HG03108 (cell line): Measurements from ENCODE around the gene ZXDB.
"Not testable (repeated sequence)": the region's sequence is repeated elsewhere in the genome, so short reads cannot be mapped to it uniquely, and the experiment has no call there.

ENCODE experiments used
- ATAC-seq: cut with Tn5 transposase; IDR thresholded peaks from one replicate; pipeline ENCODE4 v1.9.1; 2021; ENCODE audit warnings: moderate library complexity; ENCODE audit not compliant: unreplicated experiment

Gene ZXDB

DNA sequence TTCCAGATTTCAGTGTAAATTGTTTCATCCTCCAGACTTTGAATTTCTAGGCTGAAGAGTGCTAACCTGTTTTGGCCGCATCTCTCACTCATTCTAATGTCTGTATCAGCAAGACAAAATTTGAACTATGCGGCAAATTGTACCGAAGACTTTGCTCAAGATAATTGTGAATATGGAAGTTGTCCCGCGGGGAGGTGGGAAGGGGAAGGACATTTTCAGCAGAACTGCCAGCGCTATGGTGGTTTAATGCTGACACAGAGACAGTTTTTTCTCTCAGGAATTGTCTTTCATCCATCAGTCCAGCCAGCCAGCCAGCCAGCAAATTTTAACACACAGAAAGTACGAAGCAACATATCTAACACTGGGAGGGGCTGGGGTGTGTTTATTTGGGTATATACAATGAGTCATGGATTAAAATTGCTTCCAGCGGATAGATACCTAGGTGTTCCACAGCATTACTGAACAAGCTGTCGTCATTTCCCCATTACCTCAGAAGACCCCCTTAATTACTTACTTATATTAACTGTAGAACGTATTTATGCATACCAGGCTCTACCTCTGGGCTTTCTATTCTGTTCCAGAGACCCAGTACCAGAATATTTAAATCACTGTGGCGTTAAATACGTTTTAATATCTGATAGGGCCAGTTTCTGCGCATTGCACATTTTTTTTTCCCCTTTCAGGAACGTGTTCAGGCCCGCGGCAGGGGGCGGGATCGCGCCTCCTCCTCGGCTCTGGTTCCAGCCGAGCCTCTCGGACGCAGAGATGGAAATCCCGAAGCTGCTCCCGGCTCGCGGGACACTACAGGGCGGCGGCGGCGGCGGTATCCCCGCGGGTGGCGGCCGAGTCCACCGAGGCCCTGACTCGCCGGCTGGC is at the start of gene ZXDB:
TSS of gene ZXDB (plus strand) at position 728 of the 876 bp plus-strand sequence. CDS start at position 766, 38 bp downstream.
- peak; percentile 38 for ATAC-seq

DNA sequence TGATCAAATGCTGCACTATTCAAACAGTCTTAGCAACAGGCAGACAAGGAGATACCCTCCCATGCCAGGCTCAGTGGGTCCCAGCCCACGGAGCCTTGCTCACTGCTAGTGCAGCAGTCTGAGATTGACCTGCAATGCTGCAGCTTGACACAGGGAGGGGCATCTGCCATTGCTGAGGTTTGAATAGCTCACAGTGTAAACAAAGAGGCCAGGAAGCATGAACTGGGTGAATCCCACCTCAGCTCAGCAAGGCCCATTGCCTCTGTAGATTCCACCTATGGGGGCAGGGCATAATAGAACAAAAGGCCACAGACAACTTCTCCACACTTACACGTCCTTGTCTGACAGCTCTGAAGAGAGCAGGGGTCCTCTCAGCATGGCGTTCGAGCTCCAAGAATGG is 26.6 kb upstream of the ZXDB start:
- no peak for ATAC-seq

DNA sequence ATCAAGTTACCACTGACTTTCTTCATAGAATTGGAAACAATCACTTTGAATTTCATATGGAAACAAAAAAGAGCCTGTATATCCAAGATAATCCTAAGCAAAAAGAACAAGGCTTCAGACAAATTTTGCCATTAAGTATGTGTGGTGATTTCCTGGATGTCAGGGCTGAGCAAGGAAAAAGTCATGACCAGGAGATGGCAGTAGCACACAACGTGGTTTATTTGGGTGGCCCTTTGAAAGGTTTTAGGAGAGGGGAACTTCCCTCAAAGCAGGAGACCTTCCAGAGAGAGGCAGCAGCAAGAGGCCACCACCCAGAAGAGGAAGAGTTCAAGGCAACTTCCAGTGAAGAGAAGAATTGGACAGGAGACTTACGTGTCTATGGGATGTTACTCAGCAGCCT is 18.1 kb upstream of the ZXDB start:
- no peak for ATAC-seq

DNA sequence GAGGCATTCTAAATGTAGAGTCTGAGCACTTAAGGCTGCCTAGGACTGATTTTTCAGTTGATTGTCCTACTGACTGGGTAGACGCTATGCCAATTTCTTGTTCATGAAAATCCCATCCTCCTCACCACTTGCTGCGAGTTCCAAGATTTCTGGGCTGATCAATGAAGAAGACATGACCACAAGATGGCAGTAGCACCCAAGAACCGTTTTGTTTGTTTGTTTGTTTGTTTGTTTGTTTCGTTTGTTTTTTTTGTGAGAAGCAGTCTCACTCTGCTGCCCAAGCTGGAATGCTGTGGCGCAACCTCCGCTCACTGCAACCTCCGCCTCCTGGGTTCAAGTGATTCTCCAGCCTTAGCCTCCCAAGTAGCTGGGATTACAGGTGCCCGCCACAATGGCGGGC is 8.9 kb upstream of the ZXDB start:
- ATAC-seq, result not testable (repeated sequence)

DNA sequence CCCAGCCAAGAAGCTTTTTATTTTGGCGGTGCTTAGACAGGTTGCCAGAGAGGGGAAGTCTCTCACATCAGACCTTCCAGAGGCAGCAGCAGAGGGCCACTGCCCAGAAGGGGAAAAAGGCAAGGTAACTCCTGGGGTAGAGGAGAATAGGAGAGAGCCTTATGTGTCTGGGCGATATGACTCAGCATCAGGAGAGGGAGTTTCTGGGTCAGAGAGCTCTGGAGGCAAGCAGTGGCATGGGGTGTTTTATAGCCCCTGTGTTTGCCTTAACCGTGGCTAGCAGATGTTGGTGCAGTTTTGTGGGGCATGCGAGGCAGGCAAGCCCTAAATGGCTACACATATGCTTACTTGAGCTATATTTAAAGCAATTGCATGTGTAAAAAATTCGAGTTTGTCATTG is 8.3 kb upstream of the ZXDB start:
- ATAC-seq, result no peak

DNA sequence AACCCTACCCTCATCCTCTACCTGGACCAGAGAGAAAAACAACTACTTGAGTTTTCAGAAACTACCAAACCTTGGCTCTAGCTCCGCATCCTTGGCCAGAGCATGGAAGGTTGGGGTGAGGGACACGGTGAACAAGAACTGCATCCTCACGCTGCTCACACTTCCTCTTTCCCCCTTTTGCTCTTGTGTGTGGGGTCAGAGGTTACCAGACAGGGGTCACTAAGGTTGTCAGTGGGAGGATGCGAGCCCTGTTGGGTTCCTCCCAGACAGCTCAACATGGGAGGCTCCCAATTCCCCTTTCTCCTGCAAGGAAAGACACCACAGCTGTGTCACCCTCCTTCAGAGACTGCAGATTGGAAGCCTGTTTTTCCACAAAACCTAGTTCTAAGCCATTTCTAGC is 5.5 kb upstream of the ZXDB start:
- no peak for ATAC-seq

DNA sequence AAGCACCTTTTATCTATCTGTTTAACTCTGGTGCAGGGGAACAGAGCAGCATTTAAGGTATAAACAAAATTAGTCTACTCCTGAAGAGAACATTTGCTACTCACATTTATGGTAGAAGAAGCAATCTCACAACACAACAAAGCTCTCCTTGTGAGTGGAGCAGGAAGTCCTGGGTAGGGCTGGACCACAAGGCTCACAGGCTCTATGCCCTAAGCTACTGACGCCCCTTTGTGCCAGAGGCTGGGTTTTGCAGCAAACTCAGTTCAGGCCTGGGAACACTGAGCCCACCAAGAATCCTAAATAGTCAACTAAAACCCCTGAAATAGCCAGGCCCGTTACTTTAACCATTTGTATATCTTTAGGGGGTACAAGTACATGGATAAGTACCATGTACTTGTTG is 4.7 kb upstream of the ZXDB start:
- ATAC-seq, result no peak

DNA sequence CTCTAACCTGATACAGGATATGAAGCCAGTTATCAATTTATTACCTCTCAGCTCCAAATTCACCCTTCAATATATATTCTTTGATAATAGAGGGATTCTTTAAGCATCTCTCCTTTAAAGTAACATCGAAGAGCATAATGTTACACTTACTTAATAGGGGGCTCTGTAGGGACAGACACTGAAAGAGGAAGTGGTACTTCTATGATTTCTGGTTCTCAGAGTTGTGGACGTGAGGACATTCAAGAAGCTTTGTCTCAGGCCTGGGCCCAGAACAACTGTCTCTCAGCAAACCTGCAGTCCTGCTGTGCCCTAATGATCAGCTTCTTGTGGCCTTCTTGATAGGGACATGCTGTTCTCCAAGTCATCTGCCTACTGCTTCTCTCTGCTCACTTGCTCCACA is 4.2 kb upstream of the ZXDB start:
- peak; percentile 30 for ATAC-seq

DNA sequence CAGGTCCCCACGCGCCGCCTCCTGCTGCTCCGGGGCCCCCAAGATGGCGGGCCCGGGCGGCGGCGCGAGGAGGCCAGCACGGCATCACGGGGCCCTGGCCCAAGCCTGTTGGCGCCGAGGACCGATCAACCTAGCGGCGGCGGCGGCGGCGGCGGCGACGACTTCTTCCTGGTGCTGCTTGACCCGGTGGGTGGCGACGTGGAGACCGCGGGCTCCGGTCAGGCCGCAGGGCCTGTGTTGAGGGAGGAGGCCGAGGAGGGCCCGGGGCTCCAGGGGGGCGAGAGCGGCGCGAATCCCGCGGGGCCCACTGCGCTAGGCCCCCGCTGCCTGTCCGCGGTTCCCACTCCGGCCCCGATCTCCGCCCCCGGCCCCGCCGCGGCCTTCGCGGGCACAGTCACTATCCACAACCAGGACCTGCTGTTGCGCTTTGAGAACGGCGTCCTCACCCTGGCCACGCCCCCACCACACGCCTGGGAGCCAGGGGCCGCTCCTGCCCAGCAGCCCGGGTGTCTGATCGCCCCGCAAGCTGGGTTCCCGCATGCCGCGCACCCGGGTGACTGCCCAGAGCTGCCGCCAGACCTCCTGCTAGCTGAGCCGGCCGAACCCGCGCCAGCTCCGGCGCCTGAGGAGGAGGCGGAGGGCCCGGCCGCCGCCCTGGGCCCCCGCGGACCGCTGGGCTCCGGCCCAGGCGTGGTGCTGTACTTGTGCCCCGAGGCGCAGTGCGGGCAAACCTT is 516 bp downstream of the ZXDB start:
- ATAC-seq, result peak; percentile 75

DNA sequence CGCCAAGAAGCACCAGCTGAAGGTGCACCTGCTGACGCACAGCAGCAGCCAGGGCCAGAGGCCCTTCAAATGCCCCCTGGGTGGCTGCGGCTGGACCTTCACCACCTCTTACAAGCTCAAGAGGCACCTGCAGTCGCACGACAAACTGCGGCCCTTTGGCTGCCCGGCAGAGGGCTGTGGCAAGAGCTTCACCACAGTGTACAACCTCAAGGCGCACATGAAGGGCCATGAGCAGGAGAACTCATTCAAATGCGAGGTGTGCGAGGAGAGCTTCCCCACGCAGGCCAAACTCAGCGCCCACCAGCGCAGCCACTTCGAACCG is 1.0 kb downstream of the ZXDB start:
- ATAC-seq, result peak; percentile 41

DNA sequence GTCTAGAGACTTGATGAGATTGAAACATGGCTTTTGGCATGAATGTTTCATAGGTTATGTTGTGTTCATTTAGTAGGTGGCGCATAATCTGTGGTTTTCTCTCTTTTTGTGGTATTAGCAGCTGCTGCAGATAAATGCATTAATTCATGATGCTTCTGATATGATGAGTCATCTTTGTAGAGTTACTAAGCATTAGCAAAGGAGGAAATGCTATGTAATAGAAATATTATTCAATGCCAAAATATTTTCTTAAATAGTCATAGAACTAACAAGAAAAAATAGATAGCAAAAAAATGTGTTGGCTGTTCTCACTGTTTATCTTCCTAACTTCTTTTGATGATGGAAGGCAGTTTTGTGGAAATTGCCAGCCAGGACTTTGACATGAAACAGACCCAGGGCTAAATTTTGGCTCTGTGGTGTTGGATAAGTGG is 3.6 kb downstream of the ZXDB start:
- no peak for ATAC-seq

DNA sequence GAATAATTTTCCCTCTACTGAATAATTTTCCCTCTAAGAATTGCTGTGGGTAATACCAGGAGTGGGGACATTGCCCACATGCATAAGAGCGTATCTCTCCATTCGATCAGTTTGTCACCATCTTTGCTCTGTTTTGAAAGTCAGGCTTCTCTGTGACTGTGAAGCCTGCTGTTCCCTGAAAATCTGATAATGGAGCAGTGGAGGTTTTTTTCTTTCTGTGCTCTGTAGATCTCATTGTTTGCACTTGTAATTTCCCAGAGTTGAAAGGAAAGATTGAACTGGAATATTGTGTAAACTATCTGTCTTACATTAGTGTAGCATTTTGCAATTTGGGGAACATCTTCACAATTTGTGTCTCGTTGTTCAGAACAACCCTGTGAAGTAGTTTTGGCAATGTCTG is 4.3 kb downstream of the ZXDB start:
- no peak for ATAC-seq

DNA sequence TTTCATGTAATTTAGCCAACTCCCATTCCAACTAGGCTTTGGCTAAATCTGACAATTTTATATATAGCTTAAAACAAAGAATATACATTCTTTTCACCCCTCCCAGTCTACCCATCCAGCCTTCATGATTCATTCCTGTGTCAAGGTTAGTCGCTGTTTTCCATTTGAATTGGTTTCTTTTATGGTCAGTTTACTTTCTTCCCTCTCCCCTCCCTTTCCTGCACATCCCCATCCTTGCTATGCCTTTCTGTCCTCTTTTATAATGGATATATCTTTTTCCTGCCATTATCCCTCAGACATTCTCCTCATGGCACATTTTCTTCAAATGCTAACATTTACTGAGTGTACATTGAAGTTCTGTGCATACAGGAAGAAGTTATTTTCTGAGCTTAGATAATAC is 4.7 kb downstream of the ZXDB start:
- no peak for ATAC-seq

DNA sequence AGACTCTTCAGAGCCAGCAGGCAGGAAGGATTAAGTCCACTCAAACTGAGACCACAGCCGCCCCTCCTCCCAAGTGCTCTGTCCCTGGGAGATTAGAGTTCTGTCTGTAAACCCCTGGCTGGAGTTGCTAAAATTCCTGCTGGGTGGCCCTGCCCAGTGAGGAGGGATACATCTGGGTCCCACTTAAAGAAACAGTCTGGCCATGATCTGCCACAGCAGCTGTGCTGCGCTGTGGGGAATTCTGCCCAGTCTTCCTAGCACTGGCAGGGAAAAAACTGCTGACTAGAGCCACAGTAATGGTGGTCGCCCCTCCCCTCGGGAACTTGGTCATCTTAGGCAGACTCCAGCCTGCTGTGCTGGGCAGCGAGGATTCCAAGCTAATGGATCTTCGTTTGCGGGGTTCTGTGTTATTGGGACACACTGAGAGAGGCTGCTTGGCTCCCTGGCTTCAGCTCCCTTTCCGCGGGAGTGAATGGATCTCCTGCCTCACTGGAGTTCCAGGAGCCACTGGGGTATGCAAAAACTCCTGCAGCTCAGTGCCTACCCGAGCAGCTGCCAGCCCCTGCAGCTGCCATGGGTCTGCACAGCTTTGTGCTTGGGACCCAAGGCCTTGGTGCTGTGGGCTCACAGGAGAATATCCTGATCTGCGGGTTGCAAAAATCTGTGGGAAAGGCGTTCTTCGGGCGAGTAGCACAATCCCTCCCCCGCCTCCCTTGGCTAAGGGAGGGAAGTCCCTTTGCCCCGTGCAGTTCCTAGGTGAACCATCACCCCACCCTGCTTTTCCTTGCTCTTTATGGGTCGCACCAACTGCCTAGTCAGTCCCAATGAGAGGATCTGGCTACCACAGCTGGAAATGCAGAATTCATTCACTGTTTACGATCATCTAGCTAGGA is 15.7 kb downstream of the ZXDB start:
- no peak for ATAC-seq

DNA sequence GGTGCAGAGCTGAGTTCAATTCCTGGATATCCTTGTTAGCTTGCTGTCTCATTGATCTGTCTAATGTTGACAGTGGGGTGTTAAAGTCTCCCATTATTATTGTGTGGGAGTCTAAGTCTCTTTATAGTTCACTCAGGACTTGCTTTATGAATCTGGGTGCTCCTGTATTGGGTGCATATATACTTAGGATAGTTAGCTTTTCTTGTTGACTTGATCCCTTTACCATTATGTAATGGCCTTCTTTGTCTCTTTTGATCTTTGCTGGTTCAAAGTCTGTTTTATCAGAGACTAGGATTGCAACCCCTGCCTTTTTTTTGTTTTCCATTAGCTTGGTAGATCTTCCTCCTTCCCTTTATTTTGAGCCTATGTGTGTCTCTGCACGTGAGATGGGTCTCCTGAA is 21.5 kb downstream of the ZXDB start:
- ATAC-seq, result not testable (repeated sequence)

DNA sequence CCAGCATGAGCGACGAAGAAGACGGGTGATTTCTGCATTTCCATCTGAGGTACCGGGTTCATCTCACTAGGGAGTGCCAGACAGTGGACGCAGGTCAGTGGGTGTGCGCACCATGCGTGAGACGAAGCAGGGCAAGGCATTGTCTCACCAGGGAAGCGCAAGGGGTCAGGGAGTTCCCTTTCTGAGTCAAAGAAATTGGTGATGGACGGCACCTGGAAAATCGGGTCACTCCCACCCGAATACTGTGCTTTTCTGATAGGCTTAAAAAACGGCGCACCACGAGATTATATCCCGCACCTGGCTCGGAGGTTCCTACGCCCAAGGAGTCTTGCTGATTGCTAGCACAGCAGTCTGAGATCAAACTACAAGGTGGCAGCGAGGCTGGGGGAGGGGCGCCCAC is 37.6 kb downstream of the ZXDB start:
- ATAC-seq, result not testable (repeated sequence)

DNA sequence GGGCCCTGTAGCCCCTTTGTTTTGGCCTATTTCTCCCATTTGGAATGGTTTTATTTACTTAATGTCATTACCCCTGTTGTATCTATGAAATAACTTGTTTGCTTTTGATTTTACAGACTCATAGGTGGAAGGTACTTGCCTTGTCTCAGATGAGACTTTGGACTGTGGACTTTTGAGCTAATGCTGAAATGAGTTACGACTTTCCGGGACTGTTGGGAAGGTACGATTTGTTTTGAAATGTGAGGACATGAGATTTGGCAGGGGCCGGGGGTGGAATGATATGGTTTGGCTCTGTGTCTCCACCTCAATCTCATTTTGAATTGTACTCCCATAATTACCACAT is 48.8 kb downstream of the ZXDB start:
- no peak for ATAC-seq

DNA sequence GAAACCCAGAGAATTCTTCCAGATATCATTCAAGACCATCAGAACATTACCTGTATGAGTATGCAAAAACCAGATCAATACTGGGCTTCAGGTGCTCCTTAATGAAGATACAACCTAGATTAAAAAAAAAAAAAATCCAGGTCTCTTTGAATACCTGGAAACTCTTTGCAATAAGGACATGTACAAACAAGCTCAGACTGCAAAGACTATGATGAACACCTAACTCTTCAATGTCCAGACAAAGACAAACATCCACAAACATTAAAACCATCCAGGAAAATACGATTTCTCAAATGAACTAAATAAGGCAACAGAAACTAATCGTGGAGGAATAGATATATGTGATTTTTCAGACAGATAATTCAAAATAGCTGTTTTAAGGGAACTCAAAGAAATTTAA is 49.5 kb downstream of the ZXDB start:
- no peak for ATAC-seq

DNA sequence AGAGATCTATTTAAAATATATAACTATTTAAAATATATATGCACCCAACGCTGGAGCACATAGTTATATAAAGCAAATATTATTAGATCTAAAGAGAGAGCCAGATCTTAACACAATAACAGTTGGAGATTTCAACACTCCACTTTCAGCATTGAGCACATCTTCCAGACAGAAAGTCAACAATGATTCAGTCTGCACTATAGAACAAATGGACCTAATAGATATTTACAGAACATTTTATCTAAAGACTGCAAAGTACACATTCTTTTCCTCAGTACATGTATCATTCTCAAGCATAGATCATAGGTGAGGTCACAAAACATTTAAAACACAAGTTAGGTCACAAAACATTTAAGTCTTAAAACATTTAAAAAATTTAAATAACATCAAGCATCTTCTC is 51.9 kb downstream of the ZXDB start:
- ATAC-seq, result no peak

DNA sequence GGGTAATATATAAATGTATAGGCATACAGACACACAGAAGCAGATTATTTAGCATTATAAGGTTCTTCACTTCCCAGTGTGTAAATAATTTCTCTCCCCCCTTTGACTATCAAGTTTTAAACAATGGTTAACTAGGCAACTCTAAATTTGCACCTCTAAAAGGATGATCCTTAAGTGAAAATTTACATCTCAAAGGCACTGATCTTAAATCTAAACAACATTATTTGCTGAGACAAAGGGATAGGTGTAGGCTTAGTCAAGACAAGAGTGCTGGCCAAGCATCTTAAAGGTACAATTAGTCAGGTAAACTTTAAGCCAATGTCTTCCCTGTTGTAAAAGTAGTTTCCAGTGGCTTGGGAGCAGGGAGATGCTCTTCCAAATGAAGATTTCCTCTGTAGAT is 55.2 kb downstream of the ZXDB start:
- ATAC-seq, result no peak
